AG09309 (cell line): ENCODE data around the gene ING4.
A peak's percentile ranks its signal among the peaks of the same experiment; 100 is the strongest.

Experiments used
- DNase-seq: peaks from one replicate; pipeline ENCODE4 v3.0.0-alpha.2; 2010; ENCODE audit warnings: low read depth
- H3K4me3 ChIP-seq: 2 replicates; pipeline ENCODE4 v1.5.1; 2011; ENCODE audit warnings: mild to moderate bottlenecking, low read depth, low read length, moderate library complexity; ENCODE audit not compliant: control insufficient read depth
- TF ChIP-seq, protein P1 (sequence below): IDR thresholded peaks from 2 replicates; pipeline ENCODE4 v1.5.1; 2011; ENCODE audit warnings: mild to moderate bottlenecking, low read depth, low read length, inconsistent platforms; ENCODE audit not compliant: insufficient read depth, control insufficient read depth; ENCODE audit errors: missing control alignments

Gene ING4

DNA sequence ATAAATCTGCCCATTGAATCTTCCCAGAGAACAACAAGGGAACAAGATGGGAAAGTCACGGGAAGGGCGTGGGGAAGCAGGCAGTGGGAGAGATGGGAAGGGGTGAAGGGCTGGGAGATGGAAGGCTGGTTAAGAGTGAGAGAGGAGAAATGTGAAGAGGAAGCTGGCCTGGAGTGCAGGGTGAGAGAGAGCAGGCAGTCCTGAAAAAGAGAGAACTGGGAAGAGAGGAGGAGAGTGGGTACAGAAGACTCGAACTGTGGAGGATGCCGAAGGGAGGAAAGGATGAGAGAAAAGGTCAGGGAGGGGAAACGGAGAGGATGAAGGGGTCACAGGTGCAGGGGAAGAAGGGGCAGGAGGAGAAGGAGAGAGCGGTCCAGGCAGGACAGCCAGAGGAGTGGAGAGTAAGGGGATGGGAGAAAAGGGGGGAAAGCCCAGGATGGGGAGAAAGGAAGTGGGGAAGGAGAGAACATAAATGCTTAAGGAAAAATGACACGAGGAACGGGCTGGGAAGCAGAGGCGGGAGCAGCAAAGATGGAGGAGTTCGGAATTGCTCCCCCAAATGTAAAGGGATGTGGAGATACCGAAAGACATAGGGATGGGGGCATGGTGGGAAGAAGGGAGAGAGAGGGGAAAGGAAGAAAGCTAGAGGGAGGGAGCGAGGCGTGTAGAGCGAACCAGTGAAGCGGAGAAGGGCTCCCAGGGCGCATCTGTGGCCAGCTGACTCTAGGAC is 36.5 kb upstream of the ING4 start:
- H3K4me3 ChIP-seq: peak overlapping the region; percentile 48
- TF ChIP-seq, protein P1, sequence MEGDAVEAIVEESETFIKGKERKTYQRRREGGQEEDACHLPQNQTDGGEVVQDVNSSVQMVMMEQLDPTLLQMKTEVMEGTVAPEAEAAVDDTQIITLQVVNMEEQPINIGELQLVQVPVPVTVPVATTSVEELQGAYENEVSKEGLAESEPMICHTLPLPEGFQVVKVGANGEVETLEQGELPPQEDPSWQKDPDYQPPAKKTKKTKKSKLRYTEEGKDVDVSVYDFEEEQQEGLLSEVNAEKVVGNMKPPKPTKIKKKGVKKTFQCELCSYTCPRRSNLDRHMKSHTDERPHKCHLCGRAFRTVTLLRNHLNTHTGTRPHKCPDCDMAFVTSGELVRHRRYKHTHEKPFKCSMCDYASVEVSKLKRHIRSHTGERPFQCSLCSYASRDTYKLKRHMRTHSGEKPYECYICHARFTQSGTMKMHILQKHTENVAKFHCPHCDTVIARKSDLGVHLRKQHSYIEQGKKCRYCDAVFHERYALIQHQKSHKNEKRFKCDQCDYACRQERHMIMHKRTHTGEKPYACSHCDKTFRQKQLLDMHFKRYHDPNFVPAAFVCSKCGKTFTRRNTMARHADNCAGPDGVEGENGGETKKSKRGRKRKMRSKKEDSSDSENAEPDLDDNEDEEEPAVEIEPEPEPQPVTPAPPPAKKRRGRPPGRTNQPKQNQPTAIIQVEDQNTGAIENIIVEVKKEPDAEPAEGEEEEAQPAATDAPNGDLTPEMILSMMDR: no peak
- no peak for DNase-seq

DNA sequence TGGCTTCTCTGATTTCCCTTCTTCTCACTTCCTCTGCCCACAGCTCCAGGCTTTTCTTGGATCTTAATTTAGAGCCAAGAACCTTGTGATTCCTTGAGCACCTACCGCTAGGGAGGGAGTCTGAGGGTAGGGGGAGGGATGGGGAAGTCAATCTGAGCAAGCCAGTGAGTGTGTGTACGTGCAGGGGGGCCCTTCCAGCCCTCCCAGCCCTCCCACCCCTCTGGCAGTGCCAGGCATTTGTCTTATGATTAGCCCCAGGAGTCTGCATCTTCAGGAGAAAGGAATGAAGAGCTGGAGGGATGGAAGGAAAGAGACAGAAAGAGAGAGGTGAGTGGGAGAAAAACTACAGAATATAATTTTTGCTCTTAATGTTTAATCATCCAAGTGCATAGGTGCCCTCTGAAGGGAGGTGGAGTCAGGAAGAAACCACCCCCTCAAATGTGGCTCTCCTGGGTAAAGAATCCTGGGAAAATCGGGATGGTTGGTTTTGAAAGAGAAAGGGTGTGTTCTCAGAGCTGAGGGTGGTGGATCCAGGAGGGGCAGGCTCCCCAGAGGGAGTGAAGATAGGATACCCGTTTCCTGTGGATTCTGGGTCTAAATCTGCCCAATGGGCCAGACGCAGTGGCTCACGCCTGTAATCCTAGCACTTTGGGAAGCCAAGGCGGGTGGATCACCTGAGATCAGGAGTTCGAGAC is 35.6 kb upstream of the ING4 start:
- no peak for DNase-seq
- TF ChIP-seq, protein P1: no peak
- no peak overlapping the region for H3K4me3 ChIP-seq

DNA sequence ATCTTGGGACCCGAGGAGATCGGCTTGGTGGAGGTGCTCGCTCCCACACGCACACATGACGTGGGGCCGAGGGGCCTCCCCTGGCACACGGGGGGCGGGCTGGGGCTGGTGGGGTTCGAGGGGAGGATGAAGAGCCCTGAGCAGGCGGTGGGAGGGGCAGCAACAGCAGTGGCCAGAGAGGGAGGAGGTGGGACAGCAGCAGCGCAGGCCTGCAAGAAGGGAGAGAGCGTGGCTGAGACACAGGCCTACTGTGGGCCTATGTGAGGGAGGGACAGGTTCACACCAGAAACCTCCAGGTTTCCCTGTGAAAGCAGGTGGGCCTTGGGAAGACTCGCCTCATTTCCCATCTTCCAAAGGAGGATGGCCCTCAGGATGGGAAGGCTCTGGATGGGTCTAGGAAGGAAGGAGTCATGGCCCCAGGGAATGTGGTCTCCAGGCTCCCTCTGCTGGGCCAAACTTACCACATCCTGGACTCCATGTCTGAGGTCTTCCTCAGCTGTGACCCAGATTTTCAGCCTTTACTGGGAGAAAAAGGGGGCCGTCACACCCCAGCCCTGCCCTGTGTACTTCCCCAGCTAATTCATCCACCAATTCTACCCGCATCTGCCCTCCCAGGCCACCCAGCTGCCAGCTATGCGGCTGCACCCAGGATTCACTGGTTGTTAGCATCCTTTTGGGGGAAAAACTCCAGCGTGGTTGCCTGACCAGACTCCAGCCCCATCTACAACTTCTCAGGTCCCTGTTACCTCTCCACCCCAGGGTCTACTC is 34.8 kb upstream of the ING4 start:
- TF ChIP-seq, protein P1: peak; percentile 82
- DNase-seq: peak; percentile 21
- H3K4me3 ChIP-seq: no peak overlapping the region

DNA sequence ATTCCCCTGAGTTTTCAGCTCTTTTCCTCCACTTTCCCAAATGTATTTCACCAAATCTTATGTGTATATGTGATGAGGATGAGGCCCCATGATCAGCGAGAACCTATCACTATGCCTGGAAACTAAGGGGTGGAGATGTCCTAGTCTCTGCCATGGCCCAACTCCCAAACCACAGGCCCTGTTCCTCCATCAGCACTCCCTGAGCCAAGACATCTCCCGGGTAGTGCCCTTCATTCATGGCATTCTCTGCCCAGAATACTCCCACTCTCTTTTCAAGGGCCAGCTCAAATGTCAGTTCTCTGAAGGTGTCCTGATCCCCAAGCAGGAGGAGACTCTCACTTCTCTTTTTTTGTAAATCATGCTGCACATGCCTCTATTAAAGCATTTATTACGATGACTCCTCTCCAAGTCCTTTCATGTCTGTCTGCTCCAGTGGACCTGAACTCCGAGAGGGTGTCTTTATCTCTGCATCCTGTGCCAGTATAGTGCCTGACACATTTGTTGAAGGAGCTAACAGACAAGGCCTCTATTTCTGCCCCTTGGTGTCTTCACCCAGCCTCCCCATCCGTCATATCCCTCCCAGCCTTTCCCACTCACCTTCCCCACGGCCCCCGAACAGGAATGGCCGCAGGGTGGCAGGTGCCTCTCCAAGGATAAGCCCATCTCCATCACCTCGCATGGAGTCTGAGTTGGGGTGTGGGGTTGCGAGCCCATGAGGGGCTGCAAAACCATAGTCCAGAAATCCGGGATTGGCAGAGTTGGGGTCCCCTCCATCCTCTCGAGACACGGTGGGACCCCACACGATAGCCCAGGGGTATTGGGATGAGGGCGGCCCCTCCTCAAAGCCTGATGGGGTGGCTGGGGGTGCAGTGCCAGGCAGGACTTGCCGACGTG is 34.0 kb upstream of the ING4 start:
- TF ChIP-seq, protein P1: no peak
- no peak overlapping the region for H3K4me3 ChIP-seq
- no peak for DNase-seq

DNA sequence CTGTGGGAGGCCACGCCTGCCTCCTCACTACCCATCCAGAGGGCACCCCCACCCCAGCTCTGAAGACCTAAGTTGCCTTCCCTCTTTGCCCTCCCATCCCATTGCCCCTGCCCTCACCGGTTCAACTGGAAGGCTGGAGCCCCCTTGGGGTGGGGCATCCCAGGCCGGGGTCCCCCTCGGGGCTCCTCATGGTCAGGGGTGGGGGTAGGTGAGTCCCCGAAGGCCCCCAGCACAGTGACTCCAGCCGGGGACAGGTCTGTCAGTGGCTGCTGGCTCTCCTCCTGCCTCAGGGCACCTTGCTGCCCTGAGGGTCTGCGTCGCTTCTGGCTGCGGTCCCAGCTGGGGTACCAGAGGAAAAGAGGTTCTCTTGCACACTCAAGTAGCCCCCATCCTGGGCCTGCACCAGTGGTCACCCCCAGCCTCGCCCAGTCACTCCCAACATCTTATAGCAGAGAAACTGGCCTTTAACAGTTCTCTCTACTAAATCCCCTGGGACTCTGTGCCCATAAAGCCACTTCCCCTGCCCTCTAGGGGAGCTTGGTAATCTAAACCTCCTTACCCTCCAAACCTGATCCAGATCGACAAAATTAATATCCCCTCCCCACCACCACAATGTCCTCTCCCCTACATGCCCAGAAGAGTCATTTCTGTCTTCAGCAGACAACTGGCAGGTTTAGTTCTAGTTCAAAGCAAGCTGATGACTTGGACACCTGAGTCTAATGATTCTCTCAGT is 32.6 kb upstream of the ING4 start:
- H3K4me3 ChIP-seq: no peak overlapping the region
- TF ChIP-seq, protein P1: no peak
- DNase-seq: no peak

DNA sequence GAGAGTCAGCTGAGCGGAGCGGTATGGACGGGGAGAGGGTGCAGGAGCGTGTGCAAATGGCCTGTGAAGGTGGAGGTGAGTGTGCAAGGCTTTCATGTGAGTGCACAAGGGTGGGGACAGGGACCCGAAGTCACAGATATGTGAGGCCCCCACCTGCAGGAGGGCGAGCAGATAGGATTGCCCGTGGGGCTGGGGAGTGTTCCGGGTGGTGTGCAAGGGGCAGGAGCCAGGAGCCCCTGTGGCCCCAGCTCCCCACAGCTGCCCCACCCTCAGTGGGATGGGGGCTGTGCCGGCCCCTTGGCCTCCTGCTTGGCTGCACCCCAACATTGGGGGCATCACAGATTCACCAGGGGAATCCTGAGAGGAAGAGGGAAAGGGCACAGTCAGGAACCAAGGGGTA is 31.8 kb upstream of the ING4 start:
- no peak overlapping the region for H3K4me3 ChIP-seq
- DNase-seq: no peak
- TF ChIP-seq, protein P1: no peak
